ENCODE measurements around the gene PRKCA.

- TF ChIP-seq POLR2A (IDR thresholded peaks at IDR 0.05; ENCODE audit: low read length) (no peak), GATA1 (IDR thresholded peaks at IDR 0.05; ENCODE audit: low read depth, low read length) (no peak)
Observed at GRCh38 chr17:66304304-66305174, 2.1 kb downstream of the PRKCA start.

All from erythroblast (primary cell).